ENCODE measurements around the gene PPP1R36.
"Not testable (repeated sequence)": the region's sequence is repeated elsewhere in the genome, so short reads cannot be mapped to it uniquely, and the experiment has no call there.

The PPP1R36 gene

GRCh38 chr14:64549791-64550620 lies at the start of gene PPP1R36:
TSS of gene PPP1R36 (plus strand) at chr14:64549961. CDS start at chr14:64549998, 37 bp downstream.
- peak in 1 of 3 experiments; percentile 25 for DNase-seq (ENCODE audit: low read depth in 2 of 3, low spot score in 2 of 3)

GRCh38 chr14:64500088-64500487 lies 49.7 kb upstream of the PPP1R36 start:
- DNase-seq (ENCODE audit: low read depth in 2 of 3, low spot score in 2 of 3) = no peak

GRCh38 chr14:64501411-64502171 lies 48.2 kb upstream of the PPP1R36 start:
- no peak for DNase-seq (ENCODE audit: low read depth in 2 of 3, low spot score in 2 of 3)

- DNase-seq (ENCODE audit: low read depth in 2 of 3, low spot score in 2 of 3) = no peak
These were observed 47.3 kb upstream of the PPP1R36 start for GRCh38 chr14:64502456-64502855.

GRCh38 chr14:64502887-64503433 lies 46.8 kb upstream of the PPP1R36 start:
- no peak for DNase-seq (ENCODE audit: low read depth in 2 of 3, low spot score in 2 of 3)

- DNase-seq (ENCODE audit: low read depth in 2 of 3, low spot score in 2 of 3) = peak; percentile 87 to 90 (median 88)
These were observed 46.1 kb upstream of the PPP1R36 start, which contains the start of gene ZBTB25 for GRCh38 chr14:64503434-64504309. TSS of gene ZBTB25 (minus strand) at chr14:64503838. CDS start at chr14:64490533, 13,305 bp downstream.

GRCh38 chr14:64504310-64504896 lies 45.4 kb upstream of the PPP1R36 start, which contains the start of gene ZBTB1:
TSS of gene ZBTB1 (plus strand) at chr14:64504770. CDS start at chr14:64521505, 16,735 bp downstream.
- DNase-seq (ENCODE audit: low read depth in 2 of 3, low spot score in 2 of 3) = peak; percentile 69 to 81 (median 77)

- peak; percentile 54 to 58 (median 54) for DNase-seq (ENCODE audit: low read depth in 2 of 3, low spot score in 2 of 3)
These were observed 44.6 kb upstream of the PPP1R36 start for GRCh38 chr14:64504897-64505794.

- DNase-seq (ENCODE audit: low read depth in 2 of 3, low spot score in 2 of 3) = no peak
These were observed 43.0 kb upstream of the PPP1R36 start for GRCh38 chr14:64506721-64507120.

GRCh38 chr14:64507376-64508156 lies 42.2 kb upstream of the PPP1R36 start:
- no peak for DNase-seq (ENCODE audit: low read depth in 2 of 3, low spot score in 2 of 3)

- no peak for DNase-seq (ENCODE audit: low read depth in 2 of 3, low spot score in 2 of 3)
These were observed 41.5 kb upstream of the PPP1R36 start for GRCh38 chr14:64508215-64508776.

GRCh38 chr14:64509036-64509435 lies 40.7 kb upstream of the PPP1R36 start:
- DNase-seq (ENCODE audit: low read depth in 2 of 3, low spot score in 2 of 3) = no peak

- DNase-seq (ENCODE audit: low read depth in 2 of 3, low spot score in 2 of 3) = no peak
These were observed 38.7 kb upstream of the PPP1R36 start for GRCh38 chr14:64510825-64511671.

- no peak for DNase-seq (ENCODE audit: low read depth in 2 of 3, low spot score in 2 of 3)
These were observed 36.5 kb upstream of the PPP1R36 start for GRCh38 chr14:64513271-64513670.

- DNase-seq (ENCODE audit: low read depth in 2 of 3, low spot score in 2 of 3) = no peak
These were observed 34.7 kb upstream of the PPP1R36 start for GRCh38 chr14:64515053-64515452.

GRCh38 chr14:64516969-64517368 lies 32.8 kb upstream of the PPP1R36 start:
- DNase-seq (ENCODE audit: low read depth in 2 of 3, low spot score in 2 of 3) = no peak

- DNase-seq (ENCODE audit: low read depth in 2 of 3, low spot score in 2 of 3) = not testable (repeated sequence)
These were observed 32.1 kb upstream of the PPP1R36 start for GRCh38 chr14:64517667-64518066.
